K562 (cell line): Measurements from ENCODE around the gene ODC1. TPM values are rescaled to one million over a fixed set of nuclear protein-coding genes. Genes with fewer than 3 reads are reported as not detected.

Experiments
- ATAC-seq: fragments of 200-7000 bp; cut with Tn5 transposase; 3 replicates; pipeline ENCODE4 v1.9.1; 2020; ENCODE audit warnings: moderate library complexity
- BruUV-seq: library from RNA; stranded (reverse); fragments of 400-500 nt; replicated peaks from 2 replicates; lab custom pipeline; 2021; lab: Mats Ljungman, UMichigan
- CTCF ChIA-PET: fragments of 300-600 bp; formaldehyde crosslinking; extraction: SDS; loops from one replicate; lab custom pipeline; 2021; ENCODE audit warnings: low intra/inter-chr PET ratio; lab: Yijun Ruan, JAX
- POLR2A ChIA-PET: fragments of 300-600, 350-650 bp; sonication (Branson Sonifier 250); formaldehyde crosslinking; extraction: SDS; loops from one replicate; lab custom pipeline; 2021; ENCODE audit warnings: antibody characterized with exemption, inconsistent platforms; lab: Yijun Ruan, JAX
- DNase-seq, 4 experiments: peaks; one replicate each; pipeline versions ENCODE4 v3.0.0 to v3.0.0-alpha.2; 2011 to 2018; ENCODE audit warnings: low spot score in 3 of 4, mixed read lengths in 3 of 4; ENCODE audit errors: extremely low read depth in 1 of 4
- FAIRE-seq: peaks from 2 replicates; lab custom pipeline; 2011; peaks lifted over from hg19 to GRCh38; lab: Jason Lieb, UNC
- H2AFZ ChIP-seq: 2 replicates; pipeline ENCODE4 v1.6.0; 2011; ENCODE audit warnings: low read depth, low read length, control low read depth, inconsistent platforms
- H3K27ac ChIP-seq: fragments of 200-600 bp; 3 replicates; pipeline ENCODE4 v1.8.0; 2011; ENCODE audit warnings: low read depth, mild to moderate bottlenecking, control low read depth, inconsistent platforms, low read length, moderate library complexity, mixed read lengths; ENCODE audit errors: extremely low read depth
- H3K27me3 ChIP-seq, 2 experiments: fragments of 300-600 bp in 1 of 2; 2 replicates in 1 of 2; 3 replicates in 1 of 2; pipeline versions ENCODE4 v1.6.0 to v1.8.0; 2011; ENCODE audit warnings: inconsistent platforms in 2 of 2, low read length in 2 of 2, mild to moderate bottlenecking in 1 of 2, mixed read lengths in 1 of 2, moderate library complexity in 1 of 2; ENCODE audit not compliant: control insufficient read depth in 2 of 2, insufficient read depth in 2 of 2
- H3K36me3 ChIP-seq: fragments of 300-600 bp; 3 replicates; pipeline ENCODE4 v1.8.0; 2011; ENCODE audit warnings: mild to moderate bottlenecking, low read length, inconsistent platforms; ENCODE audit not compliant: control insufficient read depth, insufficient read depth
- H3K4me1 ChIP-seq, 2 experiments: fragments of 200-600 bp in 1 of 2; replicated peaks in 1 of 2; 2 replicates in 1 of 2; 3 replicates in 1 of 2; pipeline versions ENCODE4 v1.5.1 to v1.8.0; 2011; ENCODE audit warnings: inconsistent platforms in 2 of 2, low read length in 2 of 2, mild to moderate bottlenecking in 1 of 2, mixed read lengths in 1 of 2, moderate library complexity in 1 of 2; ENCODE audit not compliant: control insufficient read depth in 2 of 2, insufficient read depth in 2 of 2
- H3K4me2 ChIP-seq: 2 replicates; pipeline ENCODE4 v1.6.1; 2011; ENCODE audit warnings: low read length, control low read depth, inconsistent platforms, mixed read lengths; ENCODE audit not compliant: insufficient read depth
- H3K4me3 ChIP-seq: fragments of 200-600 bp; sonication (generic), shearing (Covaris generic); 2 replicates; pipeline ENCODE4 v1.5.1; 2016; ENCODE audit warnings: control low read depth, inconsistent platforms
- H3K79me2 ChIP-seq: fragments of 200-600 bp; 3 replicates; pipeline ENCODE4 v1.8.0; 2011; ENCODE audit warnings: low read length, inconsistent platforms; ENCODE audit not compliant: control insufficient read depth, insufficient read depth
- H3K9ac ChIP-seq, 2 experiments: 2 replicates each; pipeline versions ENCODE4 v1.6.0 to v1.6.1; 2011; ENCODE audit warnings: low read depth in 2 of 2, low read length in 2 of 2, control low read depth in 1 of 2, inconsistent platforms in 1 of 2, mild to moderate bottlenecking in 1 of 2, mixed read lengths in 1 of 2; ENCODE audit not compliant: insufficient read depth in 1 of 2
- H3K9me1 ChIP-seq: one replicate; pipeline ENCODE4 v1.6.0; 2011; ENCODE audit warnings: inconsistent platforms, mild to moderate bottlenecking, low read length, moderate library complexity; ENCODE audit not compliant: control insufficient read depth, insufficient read depth
- H3K9me3 ChIP-seq: replicated peaks from 2 replicates; pipeline ENCODE4 v1.5.1; 2011; ENCODE audit warnings: low read depth, low read length, inconsistent platforms; ENCODE audit not compliant: control insufficient read depth, insufficient read depth
- H4K20me1 ChIP-seq: replicated peaks from 2 replicates; pipeline ENCODE4 v1.6.1; 2011; ENCODE audit warnings: low read length, inconsistent platforms, mixed read lengths; ENCODE audit not compliant: control insufficient read depth, insufficient read depth
- CBX8 ChIP-seq: fragments of 200-600 bp; sonication (generic); IDR thresholded peaks from 2 replicates; pipeline ENCODE4 v1.6.1; 2012; ENCODE audit warnings: borderline replicate concordance, mixed run types, low read depth, mild to moderate bottlenecking, moderate library complexity, mixed read lengths, low read length, control low read depth, inconsistent platforms; ENCODE audit not compliant: poor library complexity, severe bottlenecking; ENCODE audit errors: extremely low read depth
- KAT2B ChIP-seq: IDR thresholded peaks from one replicate; pipeline ENCODE4 v1.6.1; 2012; ENCODE audit warnings: low read depth, mild to moderate bottlenecking, control low read depth, inconsistent platforms, low read length, moderate library complexity
- LEF1 ChIP-seq: fragments of 450-650 bp; IDR thresholded peaks from 2 replicates; pipeline ENCODE4 v1.6.1; 2016; ENCODE audit warnings: mild to moderate bottlenecking
- PHF20 ChIP-seq: fragments of 450-650 bp; IDR thresholded peaks from 2 replicates; pipeline ENCODE4 v1.6.1; 2018; ENCODE audit not compliant: partially characterized antibody
- PTTG1 ChIP-seq: fragments of 450-650 bp; IDR thresholded peaks from 2 replicates; pipeline ENCODE4 v1.6.1; 2016; ENCODE audit warnings: low read depth, mild to moderate bottlenecking, missing genetic modification characterization, missing compliant biosample characterization
- RBBP5 ChIP-seq: fragments of 200-600 bp; sonication (generic); IDR thresholded peaks from 2 replicates; pipeline ENCODE4 v1.6.1; 2012; ENCODE audit warnings: borderline replicate concordance, mild to moderate bottlenecking, low read length, control low read depth, inconsistent platforms; ENCODE audit not compliant: insufficient read depth, poor library complexity, severe bottlenecking
- SIX5 ChIP-seq, 2 experiments: IDR thresholded peaks; 2 replicates each; pipeline ENCODE4 v1.6.1; 2011; ENCODE audit warnings: low read length in 2 of 2, borderline replicate concordance in 1 of 2, low read depth in 1 of 2, mild to moderate bottlenecking in 1 of 2, moderate library complexity in 1 of 2; ENCODE audit not compliant: insufficient read depth in 1 of 2
- TCF3 ChIP-seq: sonication (generic); formaldehyde crosslinking; IDR thresholded peaks from 2 replicates; pipeline ENCODE4 v1.4.0; 2020; ENCODE audit warnings: mild to moderate bottlenecking, missing genetic modification reagents
- TCF7 ChIP-seq: sonication (generic); IDR thresholded peaks from 2 replicates; pipeline ENCODE4 v1.6.1; 2016; ENCODE audit warnings: antibody characterized with exemption, borderline replicate concordance
- YBX1 ChIP-seq: fragments of 450-650 bp; IDR thresholded peaks from 2 replicates; pipeline ENCODE4 v1.7.1; 2016; ENCODE audit warnings: mild to moderate bottlenecking
- WGBS: fragments of 100-300 bp; shearing (Covaris generic); methylation state at CpG from one replicate; pipeline ENCODE4 v1.1.6; 2016; ENCODE audit warnings: low coverage, mixed read lengths; ENCODE audit not compliant: insufficient coverage; ENCODE audit errors: missing lambda C conversion rate; 5-methylcytosine and 5-hydroxymethylcytosine counted together
- in situ Hi-C: fragments of 300-500 bp; cut with MboI; formaldehyde crosslinking; loops from 4 replicates; pipeline ENCODE4 v1.15.0; 2018; ENCODE audit warnings: inconsistent platforms, mixed read lengths
- intact Hi-C: fragments of 100-400 bp; cut with micrococcal nuclease; formaldehyde crosslinking; loops from 2 replicates; pipeline ENCODE4 v1.14.2; 2022
- polyA plus RNA-seq, 8 experiments: library from polyadenylated mRNA; depleted of rRNA in 4 of 8; stranded (reverse) in 5 of 8; unstranded in 3 of 8; fragments of >200 nt; fragmentation: Nextera tagmentation in 2 of 8; fragmentation: Illumina TruSeq in 1 of 8; extraction: Ambion mirVana in 2 of 8; extraction: Trizol in 1 of 8; gene quantifications; 2 replicates each; pipeline versions ENCODE4 v1.2.1 to v1.2.3, GENCODE V29; 2011 to 2014; ENCODE audit warnings: inconsistent platforms in 1 of 8, missing spikeins in 1 of 8
- total RNA-seq, 7 experiments: library from RNA; depleted of rRNA in 6 of 7; stranded (reverse); fragments of >200 nt in 6 of 7; fragmentation: Illumina TruSeq in 2 of 7; extraction: Trizol in 2 of 7; gene quantifications; 2 replicates each; pipeline versions ENCODE4 v1.2.1 to v1.2.3, GENCODE V29; 2011 to 2021; ENCODE audit warnings: low replicate concordance in 1 of 7
- TF ChIP-seq, protein P1 (sequence below): fragments of 250-450 bp; sonication (Bioruptor Pico); IDR thresholded peaks from 2 replicates; pipeline ENCODE4 v1.4.0; 2020; ENCODE audit warnings: mild to moderate bottlenecking, moderate library complexity
- TF ChIP-seq, protein P2 (sequence below), 2 experiments: IDR thresholded peaks in 1 of 2; conservative IDR thresholded peaks in 1 of 2; 2 replicates each; pipeline ENCODE4 v1.6.1; 2016; ENCODE audit warnings: low read depth in 2 of 2, mild to moderate bottlenecking in 1 of 2, missing compliant biosample characterization in 1 of 2, missing genetic modification characterization in 1 of 2, moderate library complexity in 1 of 2
- TF ChIP-seq, protein P3 (sequence below): sonication (generic); formaldehyde crosslinking; IDR thresholded peaks from 2 replicates; pipeline ENCODE4 v1.8.1; 2023; ENCODE audit warnings: mild to moderate bottlenecking, missing genetic modification reagents

Gene ODC1
- total and polyA plus RNA-seq, 9 of the 15 experiments (the other 6 are each of a cell fraction or from before 2014, with no cell fraction given), result 142 to 563 (median 457) TPM

DNA sequence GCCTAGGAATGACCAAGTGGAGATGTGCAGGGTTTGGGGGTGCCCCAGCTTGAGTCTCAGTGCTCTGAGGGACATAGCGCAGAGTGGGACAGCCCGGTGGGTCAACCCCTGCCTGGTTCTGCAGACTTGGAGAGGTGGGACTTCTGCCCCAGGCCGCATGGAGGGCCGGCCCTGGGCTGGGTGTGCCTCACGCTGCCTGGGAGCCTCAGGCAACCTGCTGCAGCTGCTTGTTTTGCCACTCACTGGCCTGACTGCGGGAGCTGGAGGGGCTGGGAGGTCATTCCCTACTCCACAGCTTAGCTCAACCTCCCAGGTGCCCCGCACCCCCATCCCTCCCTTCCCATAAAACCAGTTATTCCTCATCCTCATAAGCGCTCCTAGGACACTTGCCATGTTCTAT, 33.1 kb downstream of the ODC1 start:
- no peaks in the 10 kb centered on the region for H3K9me1 ChIP-seq
- 82% methylated on average over 7 of the region's 8 CpGs for WGBS
- DNase-seq, result no peak
- 0 out of 2 replicates have a peak, but pooled peaks cover 8% of the 10 kb centered on the region for H3K9me3 ChIP-seq
- no peaks in the 10 kb centered on the region for H3K27me3 ChIP-seq
- no peak overlapping the region for H3K4me3 ChIP-seq
- no peak overlapping the region for H3K4me2 ChIP-seq
- no peaks in the 10 kb centered on the region for H3K79me2 ChIP-seq
- no peak overlapping the region for H3K27ac ChIP-seq
- POLR2A ChIA-PET, result interaction anchor here (0.6 to 1.0 kb wide), 2 partner anchors 10 to 118 kb away, joined by 3 read pairs; no protein-coding TSS in a partner anchor
- no TSS peak for BruUV-seq
- FAIRE-seq, result no peak
- CTCF ChIA-PET, result no interaction called here
- peaks cover 13% of the 10 kb centered on the region; the same call in 2 of the 3 replicates for H3K36me3 ChIP-seq
- peak overlapping the region in 1 of 2 experiments; percentile 14; a peak in 2 of 4 replicates for H3K9ac ChIP-seq
- H4K20me1 ChIP-seq, result 0 out of 2 replicates have a peak, but pooled peaks cover 4% of the 10 kb centered on the region
- ATAC-seq, result no peak
- H2AFZ ChIP-seq, result no peak overlapping the region
- H3K4me1 ChIP-seq, result peaks cover 0 to 20% of the 10 kb centered on the region in 2 experiments; a peak in 3 of 5 replicates
- TF ChIP-seq, protein P1, sequence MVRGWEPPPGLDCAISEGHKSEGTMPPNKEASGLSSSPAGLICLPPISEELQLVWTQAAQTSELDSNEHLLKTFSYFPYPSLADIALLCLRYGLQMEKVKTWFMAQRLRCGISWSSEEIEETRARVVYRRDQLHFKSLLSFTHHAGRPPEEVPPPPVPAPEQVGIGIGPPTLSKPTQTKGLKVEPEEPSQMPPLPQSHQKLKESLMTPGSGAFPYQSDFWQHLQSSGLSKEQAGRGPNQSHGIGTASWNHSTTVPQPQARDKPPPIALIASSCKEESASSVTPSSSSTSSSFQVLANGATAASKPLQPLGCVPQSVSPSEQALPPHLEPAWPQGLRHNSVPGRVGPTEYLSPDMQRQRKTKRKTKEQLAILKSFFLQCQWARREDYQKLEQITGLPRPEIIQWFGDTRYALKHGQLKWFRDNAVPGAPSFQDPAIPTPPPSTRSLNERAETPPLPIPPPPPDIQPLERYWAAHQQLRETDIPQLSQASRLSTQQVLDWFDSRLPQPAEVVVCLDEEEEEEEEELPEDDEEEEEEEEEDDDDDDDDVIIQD, result no peak
- TF ChIP-seq SIX5 (IDR thresholded peaks at IDR 0.05; ENCODE audit: borderline replicate concordance in 1 of 2, insufficient read depth in 1 of 2, low read depth in 1 of 2, low read length in 2 of 2) (no peak), LEF1 (no peak), KAT2B (no peak), TCF3 (CRISPR knock-in tag) (no peak), RBBP5 (no peak), TCF7 (no peak), PTTG1 (tag) (no peak), YBX1 (no peak), PHF20 (no peak), CBX8 (no peak)
- TF ChIP-seq, protein P2, sequence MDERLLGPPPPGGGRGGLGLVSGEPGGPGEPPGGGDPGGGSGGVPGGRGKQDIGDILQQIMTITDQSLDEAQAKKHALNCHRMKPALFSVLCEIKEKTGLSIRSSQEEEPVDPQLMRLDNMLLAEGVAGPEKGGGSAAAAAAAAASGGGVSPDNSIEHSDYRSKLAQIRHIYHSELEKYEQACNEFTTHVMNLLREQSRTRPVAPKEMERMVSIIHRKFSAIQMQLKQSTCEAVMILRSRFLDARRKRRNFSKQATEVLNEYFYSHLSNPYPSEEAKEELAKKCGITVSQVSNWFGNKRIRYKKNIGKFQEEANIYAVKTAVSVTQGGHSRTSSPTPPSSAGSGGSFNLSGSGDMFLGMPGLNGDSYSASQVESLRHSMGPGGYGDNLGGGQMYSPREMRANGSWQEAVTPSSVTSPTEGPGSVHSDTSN (CRISPR knock-in tag; IDR thresholded peaks at IDR 0.05; ENCODE audit: low read depth), result no peak
- TF ChIP-seq, protein P2 (tag; conservative IDR thresholded peaks at IDR 0.05; ENCODE audit: low read depth), result no peak
- TF ChIP-seq, protein P3, sequence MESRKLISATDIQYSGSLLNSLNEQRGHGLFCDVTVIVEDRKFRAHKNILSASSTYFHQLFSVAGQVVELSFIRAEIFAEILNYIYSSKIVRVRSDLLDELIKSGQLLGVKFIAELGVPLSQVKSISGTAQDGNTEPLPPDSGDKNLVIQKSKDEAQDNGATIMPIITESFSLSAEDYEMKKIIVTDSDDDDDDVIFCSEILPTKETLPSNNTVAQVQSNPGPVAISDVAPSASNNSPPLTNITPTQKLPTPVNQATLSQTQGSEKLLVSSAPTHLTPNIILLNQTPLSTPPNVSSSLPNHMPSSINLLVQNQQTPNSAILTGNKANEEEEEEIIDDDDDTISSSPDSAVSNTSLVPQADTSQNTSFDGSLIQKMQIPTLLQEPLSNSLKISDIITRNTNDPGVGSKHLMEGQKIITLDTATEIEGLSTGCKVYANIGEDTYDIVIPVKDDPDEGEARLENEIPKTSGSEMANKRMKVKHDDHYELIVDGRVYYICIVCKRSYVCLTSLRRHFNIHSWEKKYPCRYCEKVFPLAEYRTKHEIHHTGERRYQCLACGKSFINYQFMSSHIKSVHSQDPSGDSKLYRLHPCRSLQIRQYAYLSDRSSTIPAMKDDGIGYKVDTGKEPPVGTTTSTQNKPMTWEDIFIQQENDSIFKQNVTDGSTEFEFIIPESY (CRISPR knock-in tag), result no peak
- intact Hi-C loops, result no loop called here
- in situ Hi-C loops, result loop anchor here (5.0 to 25.0 kb wide), 3 partner anchors 153 to 348 kb away; no protein-coding TSS in a partner anchor
